ENCODE results near the gene ZNF236. TPM values are rescaled to one million over a fixed set of nuclear protein-coding genes. Genes with fewer than 3 reads are reported as not detected.

The ZNF236 gene
- total and polyA plus RNA-seq, 2 of the 13 experiments (the other 11 are each of a cell fraction or from before 2014, with no cell fraction given), result 3.0 to 7.2 TPM

DNA sequence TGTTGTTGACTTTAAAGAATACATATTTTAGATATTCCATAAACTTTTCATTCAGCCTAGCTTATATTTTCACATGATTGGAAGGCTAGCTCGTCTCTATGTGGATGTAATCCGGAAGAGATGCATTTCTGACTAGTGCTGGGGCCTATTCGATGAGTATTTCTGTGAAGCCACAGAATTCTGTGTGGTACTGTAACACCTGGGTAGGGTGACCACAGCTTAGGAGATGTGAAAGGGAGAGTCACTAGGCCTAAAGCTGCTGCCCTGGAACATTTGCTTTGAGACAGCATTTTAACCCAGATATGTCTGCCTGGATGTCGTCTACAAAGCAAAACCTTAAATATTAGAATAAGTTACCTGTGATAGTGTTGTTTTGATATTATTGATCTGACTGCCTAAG, 83.5 kb downstream of the ZNF236 start (continued):
- TF ChIP-seq, protein P1, sequence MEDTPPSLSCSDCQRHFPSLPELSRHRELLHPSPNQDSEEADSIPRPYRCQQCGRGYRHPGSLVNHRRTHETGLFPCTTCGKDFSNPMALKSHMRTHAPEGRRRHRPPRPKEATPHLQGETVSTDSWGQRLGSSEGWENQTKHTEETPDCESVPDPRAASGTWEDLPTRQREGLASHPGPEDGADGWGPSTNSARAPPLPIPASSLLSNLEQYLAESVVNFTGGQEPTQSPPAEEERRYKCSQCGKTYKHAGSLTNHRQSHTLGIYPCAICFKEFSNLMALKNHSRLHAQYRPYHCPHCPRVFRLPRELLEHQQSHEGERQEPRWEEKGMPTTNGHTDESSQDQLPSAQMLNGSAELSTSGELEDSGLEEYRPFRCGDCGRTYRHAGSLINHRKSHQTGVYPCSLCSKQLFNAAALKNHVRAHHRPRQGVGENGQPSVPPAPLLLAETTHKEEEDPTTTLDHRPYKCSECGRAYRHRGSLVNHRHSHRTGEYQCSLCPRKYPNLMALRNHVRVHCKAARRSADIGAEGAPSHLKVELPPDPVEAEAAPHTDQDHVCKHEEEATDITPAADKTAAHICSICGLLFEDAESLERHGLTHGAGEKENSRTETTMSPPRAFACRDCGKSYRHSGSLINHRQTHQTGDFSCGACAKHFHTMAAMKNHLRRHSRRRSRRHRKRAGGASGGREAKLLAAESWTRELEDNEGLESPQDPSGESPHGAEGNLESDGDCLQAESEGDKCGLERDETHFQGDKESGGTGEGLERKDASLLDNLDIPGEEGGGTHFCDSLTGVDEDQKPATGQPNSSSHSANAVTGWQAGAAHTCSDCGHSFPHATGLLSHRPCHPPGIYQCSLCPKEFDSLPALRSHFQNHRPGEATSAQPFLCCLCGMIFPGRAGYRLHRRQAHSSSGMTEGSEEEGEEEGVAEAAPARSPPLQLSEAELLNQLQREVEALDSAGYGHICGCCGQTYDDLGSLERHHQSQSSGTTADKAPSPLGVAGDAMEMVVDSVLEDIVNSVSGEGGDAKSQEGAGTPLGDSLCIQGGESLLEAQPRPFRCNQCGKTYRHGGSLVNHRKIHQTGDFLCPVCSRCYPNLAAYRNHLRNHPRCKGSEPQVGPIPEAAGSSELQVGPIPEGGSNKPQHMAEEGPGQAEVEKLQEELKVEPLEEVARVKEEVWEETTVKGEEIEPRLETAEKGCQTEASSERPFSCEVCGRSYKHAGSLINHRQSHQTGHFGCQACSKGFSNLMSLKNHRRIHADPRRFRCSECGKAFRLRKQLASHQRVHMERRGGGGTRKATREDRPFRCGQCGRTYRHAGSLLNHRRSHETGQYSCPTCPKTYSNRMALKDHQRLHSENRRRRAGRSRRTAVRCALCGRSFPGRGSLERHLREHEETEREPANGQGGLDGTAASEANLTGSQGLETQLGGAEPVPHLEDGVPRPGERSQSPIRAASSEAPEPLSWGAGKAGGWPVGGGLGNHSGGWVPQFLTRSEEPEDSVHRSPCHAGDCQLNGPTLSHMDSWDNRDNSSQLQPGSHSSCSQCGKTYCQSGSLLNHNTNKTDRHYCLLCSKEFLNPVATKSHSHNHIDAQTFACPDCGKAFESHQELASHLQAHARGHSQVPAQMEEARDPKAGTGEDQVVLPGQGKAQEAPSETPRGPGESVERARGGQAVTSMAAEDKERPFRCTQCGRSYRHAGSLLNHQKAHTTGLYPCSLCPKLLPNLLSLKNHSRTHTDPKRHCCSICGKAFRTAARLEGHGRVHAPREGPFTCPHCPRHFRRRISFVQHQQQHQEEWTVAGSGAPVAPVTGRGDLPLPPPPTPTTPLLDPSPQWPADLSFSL (CRISPR knock-in tag; IDR thresholded peaks at IDR 0.05), result no peak
- TF ChIP-seq TGIF2 (CRISPR knock-in tag; IDR thresholded peaks at IDR 0.05) (no peak), ZNF572 (CRISPR knock-in tag; IDR thresholded peaks at IDR 0.05) (no peak)

DNA sequence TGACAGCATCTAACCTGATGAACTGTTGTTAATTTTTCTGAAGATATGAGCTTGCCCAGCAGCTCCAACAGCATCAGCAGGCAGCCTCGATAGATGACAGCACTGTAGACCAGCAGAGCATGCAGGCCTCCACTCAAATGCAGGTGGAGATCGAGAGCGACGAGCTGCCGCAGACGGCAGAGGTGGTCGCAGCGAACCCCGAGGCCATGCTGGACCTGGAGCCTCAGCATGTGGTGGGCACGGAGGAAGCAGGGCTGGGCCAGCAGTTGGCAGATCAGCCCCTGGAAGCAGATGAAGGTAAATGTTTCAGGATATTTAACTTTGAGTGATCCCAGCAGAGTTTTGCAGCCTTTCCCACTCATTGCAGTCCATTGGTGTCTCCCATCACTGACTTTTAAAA, 85.9 kb downstream of the ZNF236 start:
- no peak overlapping the region for H3K4me2 ChIP-seq (ENCODE audit: low read depth, low read length)
- H3K4me3 ChIP-seq (replicated peaks in 1 of 3; ENCODE audit: insufficient read depth in 1 of 3, low read depth in 2 of 3, low read length in 3 of 3), result no peak overlapping the region
- DNase-seq (ENCODE audit: low spot score), result no peak
- in situ Hi-C loops (cut with HindIII; ENCODE audit: extremely low pct_ligation_motif_present, low pct_unique_long_range_greater_than_20kb), result no loop called here
- CTCF ChIA-PET (ENCODE audit: low intra/inter-chr PET ratio, low total read pairs), result no interaction called here
- WGBS (ENCODE audit: low lambda C conversion rate), result 96% methylated on average over 10 of the region's 10 CpGs
- BruUV-seq (replicated peaks), result no TSS peak
- no peaks in the 10 kb centered on the region for H3K4me1 ChIP-seq (ENCODE audit: insufficient read depth, low read length)
- no peaks in the 10 kb centered on the region for H3K9me3 ChIP-seq (ENCODE audit: low read length)
- peaks cover 7 to 37% of the 10 kb centered on the region in 2 experiments for H3K36me3 ChIP-seq (replicated peaks in 1 of 2; ENCODE audit: control insufficient read depth in 1 of 2, insufficient read depth in 2 of 2, low read length in 2 of 2)
- H4K20me1 ChIP-seq (ENCODE audit: insufficient read depth, low read length), result no peaks in the 10 kb centered on the region
- no peak for ATAC-seq
- no peak overlapping the region for H2AFZ ChIP-seq (ENCODE audit: low read length)
- POLR2A ChIA-PET, result no interaction called here
- intact Hi-C loops (cut with micrococcal nuclease; ENCODE audit: unreplicated experiment), result no loop called here
- no peaks in the 10 kb centered on the region for H3K79me2 ChIP-seq (ENCODE audit: insufficient read depth, low read length)
- H3K27me3 ChIP-seq (ENCODE audit: control insufficient read depth in 1 of 2, insufficient read depth in 2 of 2, low read length in 2 of 2), result no peaks in the 10 kb centered on the region
- H3K27ac ChIP-seq (ENCODE audit: extremely low read length, insufficient read depth, low read length), result no peak overlapping the region
- no peak for FAIRE-seq
- H3K9ac ChIP-seq (ENCODE audit: insufficient read depth, low read depth, low read length), result no peak overlapping the region
- TF ChIP-seq FOXO1 (CRISPR knock-in tag; IDR thresholded peaks at IDR 0.05), result no peak
- TF ChIP-seq FOXK2 (IDR thresholded peaks at IDR 0.05), result no peak
- no peak for TF ChIP-seq KDM2A (CRISPR knock-in tag; IDR thresholded peaks at IDR 0.05; ENCODE audit: borderline replicate concordance, low read depth)
- TF ChIP-seq ZNF367 (CRISPR knock-in tag; IDR thresholded peaks at IDR 0.05; ENCODE audit: borderline replicate concordance), result no peak
- no peak for TF ChIP-seq SETDB1 (CRISPR knock-in tag; IDR thresholded peaks at IDR 0.05; ENCODE audit: borderline replicate concordance)
- TF ChIP-seq, protein P2, sequence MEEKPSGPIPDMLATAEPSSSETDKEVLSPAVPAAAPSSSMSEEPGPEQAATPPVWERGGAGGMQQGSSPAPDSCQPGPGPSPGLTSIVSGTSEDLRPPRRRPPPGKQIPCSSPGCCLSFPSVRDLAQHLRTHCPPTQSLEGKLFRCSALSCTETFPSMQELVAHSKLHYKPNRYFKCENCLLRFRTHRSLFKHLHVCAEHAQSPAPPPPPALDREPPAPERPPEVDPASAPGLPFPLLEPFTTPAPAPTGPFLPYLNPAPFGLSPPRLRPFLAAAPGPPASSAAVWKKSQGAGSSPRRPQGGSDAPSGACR (CRISPR knock-in tag; IDR thresholded peaks at IDR 0.05), result no peak
- no peak for TF ChIP-seq NBN (conservative IDR thresholded peaks at IDR 0.05)
- no peak for TF ChIP-seq PAF1 (CRISPR knock-in tag; IDR thresholded peaks at IDR 0.05)
- TF ChIP-seq, protein P3, sequence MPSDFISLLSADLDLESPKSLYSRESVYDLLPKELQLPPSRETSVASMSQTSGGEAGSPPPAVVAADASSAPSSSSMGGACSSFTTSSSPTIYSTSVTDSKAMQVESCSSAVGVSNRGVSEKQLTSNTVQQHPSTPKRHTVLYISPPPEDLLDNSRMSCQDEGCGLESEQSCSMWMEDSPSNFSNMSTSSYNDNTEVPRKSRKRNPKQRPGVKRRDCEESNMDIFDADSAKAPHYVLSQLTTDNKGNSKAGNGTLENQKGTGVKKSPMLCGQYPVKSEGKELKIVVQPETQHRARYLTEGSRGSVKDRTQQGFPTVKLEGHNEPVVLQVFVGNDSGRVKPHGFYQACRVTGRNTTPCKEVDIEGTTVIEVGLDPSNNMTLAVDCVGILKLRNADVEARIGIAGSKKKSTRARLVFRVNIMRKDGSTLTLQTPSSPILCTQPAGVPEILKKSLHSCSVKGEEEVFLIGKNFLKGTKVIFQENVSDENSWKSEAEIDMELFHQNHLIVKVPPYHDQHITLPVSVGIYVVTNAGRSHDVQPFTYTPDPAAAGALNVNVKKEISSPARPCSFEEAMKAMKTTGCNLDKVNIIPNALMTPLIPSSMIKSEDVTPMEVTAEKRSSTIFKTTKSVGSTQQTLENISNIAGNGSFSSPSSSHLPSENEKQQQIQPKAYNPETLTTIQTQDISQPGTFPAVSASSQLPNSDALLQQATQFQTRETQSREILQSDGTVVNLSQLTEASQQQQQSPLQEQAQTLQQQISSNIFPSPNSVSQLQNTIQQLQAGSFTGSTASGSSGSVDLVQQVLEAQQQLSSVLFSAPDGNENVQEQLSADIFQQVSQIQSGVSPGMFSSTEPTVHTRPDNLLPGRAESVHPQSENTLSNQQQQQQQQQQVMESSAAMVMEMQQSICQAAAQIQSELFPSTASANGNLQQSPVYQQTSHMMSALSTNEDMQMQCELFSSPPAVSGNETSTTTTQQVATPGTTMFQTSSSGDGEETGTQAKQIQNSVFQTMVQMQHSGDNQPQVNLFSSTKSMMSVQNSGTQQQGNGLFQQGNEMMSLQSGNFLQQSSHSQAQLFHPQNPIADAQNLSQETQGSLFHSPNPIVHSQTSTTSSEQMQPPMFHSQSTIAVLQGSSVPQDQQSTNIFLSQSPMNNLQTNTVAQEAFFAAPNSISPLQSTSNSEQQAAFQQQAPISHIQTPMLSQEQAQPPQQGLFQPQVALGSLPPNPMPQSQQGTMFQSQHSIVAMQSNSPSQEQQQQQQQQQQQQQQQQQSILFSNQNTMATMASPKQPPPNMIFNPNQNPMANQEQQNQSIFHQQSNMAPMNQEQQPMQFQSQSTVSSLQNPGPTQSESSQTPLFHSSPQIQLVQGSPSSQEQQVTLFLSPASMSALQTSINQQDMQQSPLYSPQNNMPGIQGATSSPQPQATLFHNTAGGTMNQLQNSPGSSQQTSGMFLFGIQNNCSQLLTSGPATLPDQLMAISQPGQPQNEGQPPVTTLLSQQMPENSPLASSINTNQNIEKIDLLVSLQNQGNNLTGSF (CRISPR knock-in tag; IDR thresholded peaks at IDR 0.05), result no peak
- TF ChIP-seq ARNT2 (CRISPR knock-in tag; IDR thresholded peaks at IDR 0.05; ENCODE audit: low read depth), result no peak
